AG08396 (cell line): ENCODE measurements around the gene SUGP2.

Experiments used
- DNase-seq: peaks from one replicate; pipeline ENCODE4 v3.0.0; 2012; ENCODE audit warnings: low spot score, mixed read lengths

Gene SUGP2

DNA sequence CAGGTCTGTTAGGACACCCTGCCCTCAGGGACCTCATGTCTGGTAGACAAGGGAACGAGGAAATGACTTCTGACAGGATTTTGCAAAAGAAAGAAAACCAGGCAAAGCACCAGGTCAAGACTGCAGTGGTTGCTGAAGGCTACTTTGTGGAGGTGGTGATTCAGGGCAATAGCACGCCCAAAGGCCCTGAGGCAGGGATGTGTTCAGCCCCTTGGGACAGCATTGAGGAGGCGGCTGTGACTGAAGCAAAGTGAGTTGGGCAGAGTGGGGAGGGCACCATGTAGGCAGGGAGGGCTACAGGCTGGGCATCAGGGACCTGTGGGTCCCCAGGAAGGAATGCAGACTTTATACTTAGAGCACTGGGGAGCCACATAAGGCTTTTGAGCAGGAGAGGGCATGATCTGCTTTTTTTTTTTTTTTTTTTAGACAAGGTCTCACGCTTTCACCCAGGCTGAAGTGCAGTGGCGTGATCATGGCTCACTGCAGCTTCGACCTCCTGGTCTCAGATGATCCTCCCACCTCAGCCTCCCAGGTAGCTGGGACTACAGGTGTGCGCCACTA, 81.5 kb downstream of the SUGP2 start:
- no peak for DNase-seq

DNA sequence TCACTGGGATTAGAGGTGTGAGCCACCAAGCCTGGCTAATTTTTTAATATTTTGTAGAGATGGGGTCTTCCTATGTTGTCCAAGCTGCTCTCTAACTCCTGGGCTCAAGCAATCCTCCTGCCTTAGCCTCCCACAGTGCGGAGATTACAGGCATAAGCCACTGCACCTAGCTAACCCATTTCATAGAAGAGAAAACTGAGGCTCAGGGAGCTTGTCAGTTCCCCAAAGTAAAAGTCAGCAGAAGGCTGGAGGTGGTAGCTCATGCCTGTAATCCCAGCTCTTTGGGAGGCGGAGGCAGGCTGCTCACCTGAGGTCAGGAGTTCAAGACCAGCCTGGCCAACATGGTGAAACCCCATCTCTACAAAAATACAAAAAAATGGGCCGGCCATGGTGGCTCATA, 83.5 kb downstream of the SUGP2 start:
- DNase-seq = no peak

GRCh38 chr19:18948976-18949356, 84.4 kb downstream of the SUGP2 start:
- no peak for DNase-seq

- no peak for DNase-seq
These were observed 85.0 kb downstream of the SUGP2 start for GRCh38 chr19:18948075-18948975.

- no peak for DNase-seq
These were observed 86.4 kb downstream of the SUGP2 start for GRCh38 chr19:18946918-18947317.

DNA sequence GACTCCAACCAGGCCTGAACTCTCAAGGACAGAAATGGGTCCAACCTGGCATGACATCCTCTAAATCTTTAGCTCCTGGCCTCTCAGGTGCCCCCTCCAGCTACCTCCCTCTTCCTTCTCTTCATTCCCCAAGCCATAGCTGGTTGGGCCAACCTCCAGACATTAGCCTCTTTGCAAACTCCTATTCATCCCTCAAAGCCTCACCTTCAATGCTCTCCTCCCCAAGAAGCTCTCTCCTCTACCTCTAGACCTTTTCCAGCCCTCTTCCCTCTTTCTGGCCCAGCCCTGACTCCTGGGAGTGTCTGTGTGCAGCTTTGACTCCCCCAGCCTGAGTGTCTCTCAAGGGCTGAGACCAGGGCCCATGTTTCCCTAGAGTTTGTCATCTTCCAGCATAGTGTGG, 87.0 kb downstream of the SUGP2 start:
- no peak for DNase-seq

- DNase-seq = no peak
These were observed 88.0 kb downstream of the SUGP2 start for GRCh38 chr19:18945297-18945696.

- no peak for DNase-seq
These were observed 89.9 kb downstream of the SUGP2 start for GRCh38 chr19:18943465-18943864.

- DNase-seq = no peak
These were observed 90.6 kb downstream of the SUGP2 start for GRCh38 chr19:18942692-18943091.

DNA sequence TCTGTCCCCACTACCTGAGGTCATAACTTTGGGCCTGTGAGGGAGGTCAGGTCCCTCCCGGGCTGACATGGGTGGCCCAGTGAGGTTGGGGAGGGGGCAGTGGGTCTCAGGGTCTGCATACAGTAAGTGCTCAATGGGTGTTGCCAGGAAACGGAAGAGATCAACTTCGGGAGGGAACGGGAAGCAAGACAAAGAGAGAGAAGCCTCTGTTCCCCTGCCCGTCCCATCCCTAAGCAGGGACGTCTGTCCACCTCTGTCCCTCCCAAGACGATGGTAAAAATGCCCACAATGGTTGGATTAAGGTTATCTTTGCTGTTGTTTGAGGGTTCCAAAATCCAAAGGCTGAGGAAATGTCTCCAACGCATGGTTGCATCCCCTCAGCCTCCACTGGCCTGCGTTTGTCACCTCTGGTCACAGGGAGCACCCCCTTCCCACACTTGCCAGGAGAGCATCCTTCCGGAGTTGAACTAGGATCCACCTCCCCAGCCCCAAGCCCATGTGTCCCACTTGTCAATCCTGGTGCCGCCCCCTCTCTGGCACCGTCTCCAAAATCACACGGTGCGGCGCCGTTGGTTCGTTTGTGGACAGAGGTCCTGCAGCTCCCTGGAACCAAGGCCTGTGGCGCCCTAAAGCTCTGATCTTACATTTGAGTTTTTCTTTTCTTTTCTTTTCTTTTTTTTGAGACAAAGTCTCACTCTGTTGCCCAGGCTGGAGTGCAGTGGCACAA, 91.5 kb downstream of the SUGP2 start:
- DNase-seq = no peak
